OCI-LY3 (cell line): ENCODE results near the gene HOXC13.

Experiments
- H2AFZ ChIP-seq: fragments of 200-600, 300-600 bp; shearing (Covaris generic); 2 replicates; pipeline ENCODE4 v1.6.0; 2014; ENCODE audit warnings: antibody characterized with exemption, low read depth, low read length
- H3K27ac ChIP-seq: fragments of 200-600, 300-600 bp; sonication (generic); 2 replicates; pipeline ENCODE4 v1.5.1; 2014; ENCODE audit warnings: mild to moderate bottlenecking, low read length, moderate library complexity, mixed read lengths
- H3K27me3 ChIP-seq: fragments of 200-600, 300-600 bp; sonication (generic); 2 replicates; pipeline ENCODE4 v1.6.1; 2014; ENCODE audit warnings: low read depth, low read length, mixed read lengths
- H3K36me3 ChIP-seq: fragments of 200-600, 300-600 bp; sonication (generic); replicated peaks from 2 replicates; pipeline ENCODE3; 2014; ENCODE audit warnings: low read depth, low read length, mixed read lengths
- H3K4me1 ChIP-seq: fragments of 300-600, 200-600 bp; sonication (generic); 2 replicates; pipeline ENCODE4 v1.6.1; 2014; ENCODE audit warnings: low read length, mixed read lengths
- H3K4me2 ChIP-seq: fragments of 200-600, 300-600 bp; sonication (generic); 2 replicates; pipeline ENCODE4 v1.6.1; 2014; ENCODE audit warnings: low read length, mixed read lengths
- H3K4me3 ChIP-seq: fragments of 300-600, 200-600 bp; sonication (generic); 2 replicates; pipeline ENCODE4 v1.5.1; 2014; ENCODE audit warnings: antibody characterized with exemption, mild to moderate bottlenecking, low read length, moderate library complexity
- H3K79me2 ChIP-seq: fragments of 300-600, 200-600 bp; shearing (Covaris generic); 2 replicates; pipeline ENCODE4 v1.6.1; 2014; ENCODE audit warnings: mild to moderate bottlenecking, low read length, mixed read lengths
- H3K9ac ChIP-seq: fragments of 300-600, 200-600 bp; shearing (Covaris generic); 2 replicates; pipeline ENCODE4 v1.6.0; 2014; ENCODE audit warnings: mild to moderate bottlenecking, low read length, moderate library complexity
- H3K9me3 ChIP-seq: fragments of 200-600, 300-600 bp; shearing (Covaris generic); 2 replicates; pipeline ENCODE4 v1.6.1; 2014; ENCODE audit warnings: low read length, mixed read lengths; ENCODE audit not compliant: insufficient read depth
- H4K20me1 ChIP-seq: fragments of 200-600, 300-600 bp; sonication (generic); 2 replicates; pipeline ENCODE4 v1.6.1; 2016; ENCODE audit warnings: low read length, mixed read lengths; ENCODE audit not compliant: insufficient read depth
- CTCF ChIP-seq: fragments of 200-600, 300-600 bp; sonication (generic); IDR thresholded peaks from 2 replicates; pipeline ENCODE4 v1.5.1; 2014; ENCODE audit warnings: antibody characterized with exemption, low read length, low read depth
- EZH2phosphoT487 ChIP-seq: fragments of 200-600 bp; shearing (Covaris generic); IDR thresholded peaks from 2 replicates; pipeline ENCODE4 v1.6.1; 2018; ENCODE audit warnings: antibody characterized with exemption, mixed run types, low read depth

Gene HOXC13

GRCh38 chr12:53992377-53992889, 53.8 kb downstream of the HOXC13 start:
- Histone ChIP-seq H3K79me2 (no peaks in the 10 kb centered on the region), H3K9ac (peak overlapping the region; percentile 27; the same call in 1 of the 2 replicates), H3K9me3 (no peaks in the 10 kb centered on the region), H2AFZ (no peak overlapping the region), H3K27me3 (0 out of 2 replicates have a peak, but pooled peaks cover 8% of the 10 kb centered on the region), H3K4me3 (peak overlapping the region; percentile 1; the same call in 1 of the 2 replicates), H4K20me1 (no peaks in the 10 kb centered on the region), H3K27ac (peak overlapping the region; percentile 18; the same call in 1 of the 2 replicates), H3K36me3 (no peaks in the 10 kb centered on the region), H3K4me1 (peaks cover 70% of the 10 kb centered on the region), H3K4me2 (peak overlapping the region; percentile 99)
- TF ChIP-seq CTCF (no peak), EZH2phosphoT487 (no peak)

- Histone ChIP-seq H3K79me2 (no peaks in the 10 kb centered on the region), H3K36me3 (no peaks in the 10 kb centered on the region), H3K4me1 (peaks cover 60% of the 10 kb centered on the region), H3K9me3 (no peaks in the 10 kb centered on the region), H3K27me3 (0 out of 2 replicates have a peak, but pooled peaks cover 8% of the 10 kb centered on the region), H2AFZ (no peak overlapping the region), H3K9ac (no peak overlapping the region), H4K20me1 (no peaks in the 10 kb centered on the region), H3K27ac (no peak overlapping the region), H3K4me2 (peak overlapping the region; percentile 99; the same call in 1 of the 2 replicates), H3K4me3 (no peak overlapping the region)
- no peak for TF ChIP-seq EZH2phosphoT487
- TF ChIP-seq CTCF: no peak
Measured at GRCh38 chr12:53993162-53994008, 54.8 kb downstream of the HOXC13 start.

DNA sequence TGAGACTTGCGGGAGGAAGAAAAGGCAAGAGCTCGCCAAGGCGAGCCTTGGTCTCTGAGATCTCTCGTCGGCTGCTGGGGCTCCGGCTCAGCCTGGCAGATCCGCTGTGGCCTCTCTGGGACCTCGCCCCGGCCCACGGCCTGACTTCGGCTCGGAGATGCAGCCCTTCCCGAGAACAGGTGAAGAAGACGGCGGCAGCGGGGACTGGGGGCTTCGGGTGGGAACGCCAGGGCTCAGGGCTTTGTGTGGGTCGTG, 55.3 kb downstream of the HOXC13 start:
- no peak for TF ChIP-seq CTCF
- Histone ChIP-seq H3K79me2 (no peaks in the 10 kb centered on the region), H3K9ac (no peak overlapping the region), H3K4me3 (no peak overlapping the region), H2AFZ (no peak overlapping the region), H3K27me3 (0 out of 2 replicates have a peak, but pooled peaks cover 8% of the 10 kb centered on the region), H3K36me3 (no peaks in the 10 kb centered on the region), H4K20me1 (no peaks in the 10 kb centered on the region), H3K9me3 (no peaks in the 10 kb centered on the region), H3K4me1 (peaks cover 55% of the 10 kb centered on the region), H3K4me2 (no peak overlapping the region), H3K27ac (no peak overlapping the region)

- no peak overlapping the region for H3K9ac ChIP-seq
- H3K27me3 ChIP-seq: 0 out of 2 replicates have a peak, but pooled peaks cover 8% of the 10 kb centered on the region
- H3K4me1 ChIP-seq: peaks cover 52% of the 10 kb centered on the region
- no peaks in the 10 kb centered on the region for H4K20me1 ChIP-seq
- H3K4me2 ChIP-seq: peak overlapping the region; percentile 95
- peak overlapping the region; percentile 90; the same call in 1 of the 2 replicates for H3K4me3 ChIP-seq
- H3K79me2 ChIP-seq: no peaks in the 10 kb centered on the region
- H2AFZ ChIP-seq: no peak overlapping the region
- no peak overlapping the region for H3K27ac ChIP-seq
- H3K36me3 ChIP-seq: no peaks in the 10 kb centered on the region
- H3K9me3 ChIP-seq: no peaks in the 10 kb centered on the region
- TF ChIP-seq EZH2phosphoT487 (no peak), CTCF (no peak)
Measured at GRCh38 chr12:53994264-53995001, 55.8 kb downstream of the HOXC13 start.
